H1 (cell line): ENCODE measurements around the gene DCBLD1. TPM values are rescaled to one million over a fixed set of nuclear protein-coding genes. Genes with fewer than 3 reads are reported as not detected.

ENCODE experiments used
- BCL11A ChIP-seq, 2 experiments: IDR thresholded peaks; one replicate each; pipeline ENCODE4 v1.6.1; 2011; ENCODE audit warnings: low read depth in 2 of 2, low read length in 2 of 2, mild to moderate bottlenecking in 2 of 2
- BRCA1 ChIP-seq: IDR thresholded peaks from 2 replicates; pipeline ENCODE4 v1.6.1; 2012; ENCODE audit warnings: low read depth, low read length, improper control_type of control experiment
- CREB1 ChIP-seq: IDR thresholded peaks from 2 replicates; pipeline ENCODE4 v1.6.1; 2012; ENCODE audit warnings: inconsistent platforms
- CTBP2 ChIP-seq: IDR thresholded peaks from 2 replicates; pipeline ENCODE4 v1.7.0; 2011; ENCODE audit warnings: borderline replicate concordance, mild to moderate bottlenecking, moderate library complexity, mixed read lengths, low read length; ENCODE audit not compliant: insufficient read depth, insufficient read length
- MAX ChIP-seq: IDR thresholded peaks from 2 replicates; pipeline ENCODE4 v1.6.1; 2012; ENCODE audit warnings: inconsistent platforms
- POLR2A ChIP-seq, 2 experiments: IDR thresholded peaks; 1 replicate in 1 of 2; 2 replicates in 1 of 2; pipeline ENCODE4 v1.6.1; 2011; ENCODE audit warnings: low read depth in 2 of 2, low read length in 2 of 2, mild to moderate bottlenecking in 2 of 2; ENCODE audit errors: control extremely low read depth in 1 of 2
- SRF ChIP-seq: IDR thresholded peaks from 2 replicates; pipeline ENCODE4 v1.6.1; 2011; ENCODE audit warnings: mild to moderate bottlenecking, low read depth, low read length, moderate library complexity
- polyA plus RNA-seq, 7 experiments: library from polyadenylated mRNA; depleted of rRNA in 3 of 7; stranded (reverse) in 5 of 7; unstranded in 2 of 7; fragments of >200 nt in 5 of 7; fragments of 200-250 nt in 2 of 7; gene quantifications; 1 replicate in 5 of 7; 2 replicates in 1 of 7; 4 replicates in 1 of 7; pipeline versions ENCODE4 v1.2.1 to v1.2.3, GENCODE V29; 2011 to 2013; ENCODE audit warnings: missing spikeins in 2 of 7, mixed read lengths in 2 of 7
- small RNA-seq: library from polyadenylated mRNA; stranded (forward); fragments of <200 nt; extraction: miRNeasy Mini kit (QIAGEN cat#:217004); gene quantifications from one replicate; pipeline ENCODE3, GENCODE V24; 2013; ENCODE audit not compliant: insufficient read depth
- total RNA-seq: library from RNA; stranded (reverse); fragmentation: NEBNext Ultra II Directional; extraction: Animal tissue kit (Norgen Biotek cat#: 25700); gene quantifications from 2 replicates; pipeline ENCODE4 v1.2.1, GENCODE V29; 2021

The DCBLD1 gene
- total and polyA plus RNA-seq, 2 of the 8 experiments (the other 6 are each of a cell fraction or from before 2014, with no cell fraction given) = 3.9 to 11.2 TPM

DNA sequence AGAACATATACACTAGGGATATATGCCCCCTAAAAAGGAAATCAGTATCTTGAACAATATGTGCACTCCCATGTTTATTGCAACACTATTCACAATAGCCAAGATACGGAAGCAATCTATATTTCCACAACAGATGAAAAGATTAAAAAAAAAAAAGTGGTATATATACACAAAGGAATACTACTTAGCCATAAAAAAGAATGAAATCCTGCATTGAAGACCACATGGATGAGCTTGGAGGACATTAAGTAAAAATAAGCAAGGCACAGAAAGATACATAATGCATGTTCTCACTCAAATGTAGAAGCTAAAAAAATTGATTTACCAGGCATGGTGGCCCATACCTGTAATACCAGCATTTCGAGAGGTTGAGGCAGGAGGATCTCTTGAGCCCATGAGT is 115.3 kb downstream of the DCBLD1 start (continued):
- TF ChIP-seq MAX (no peak), CTBP2 (no peak), POLR2A (IDR thresholded peaks at IDR 0.05; ENCODE audit: control extremely low read depth in 1 of 2, low read depth in 2 of 2, low read length in 2 of 2) (no peak), BRCA1 (no peak), CREB1 (no peak), BCL11A (IDR thresholded peaks at IDR 0.05; ENCODE audit: low read depth in 2 of 2, low read length in 2 of 2) (no peak), SRF (no peak)

Small RNA genes lying within 50 kb of the gene (small RNA-seq; reads per million reads assigned to genes)
- gene RNU6-253P = not detected

Other genes starting within 250 kb of the DCBLD1 start
- gene VGLL2, start 217.1 kb upstream of the DCBLD1 start, total RNA-seq = 0.13 TPM in 1 of 2 replicates, not detected in the other
- 0.09 TPM in 1 of 2 replicates, not detected in the other for gene VGLL2, start 217.1 kb upstream of the DCBLD1 start, polyA plus RNA-seq (2011; rRNA removed)
- gene ROS1, start 56.7 kb upstream of the DCBLD1 start, total RNA-seq = not detected in 2 replicates
- gene ROS1, start 56.7 kb upstream of the DCBLD1 start, polyA plus RNA-seq (2011; rRNA removed) = not detected in 2 replicates
- 19.1 and 19.4 TPM in 2 replicates for gene GOPC, start 119.8 kb downstream of the DCBLD1 start, total RNA-seq
- 4.0 and 5.3 TPM in 2 replicates for gene GOPC, start 119.8 kb downstream of the DCBLD1 start, polyA plus RNA-seq (2011; rRNA removed)
- 76.4 and 77.7 TPM in 2 replicates for gene NUS1, start 192.8 kb downstream of the DCBLD1 start, total RNA-seq
- 14.3 and 20.7 TPM in 2 replicates for gene NUS1, start 192.8 kb downstream of the DCBLD1 start, polyA plus RNA-seq (2011; rRNA removed)